Ectodermal cell (in vitro differentiated cells): ENCODE measurements around the gene LHFPL6.

ENCODE experiments used
- H3K27ac ChIP-seq: 2 replicates; pipeline ENCODE4 v1.7.0; 2013; ENCODE audit warnings: mild to moderate bottlenecking, low read depth, low read length; ENCODE audit not compliant: insufficient read depth, poor library complexity, severe bottlenecking
- H3K27me3 ChIP-seq: 2 replicates; pipeline ENCODE4 v1.7.0; 2013; ENCODE audit warnings: mild to moderate bottlenecking, low read length; ENCODE audit not compliant: insufficient read depth, control insufficient read depth, poor library complexity, severe bottlenecking
- H3K36me3 ChIP-seq: one replicate; pipeline ENCODE4 v1.7.0; 2013; ENCODE audit warnings: low read length; ENCODE audit not compliant: control insufficient read depth, insufficient read depth
- H3K4me1 ChIP-seq: one replicate; pipeline ENCODE4 v1.7.0; 2013; ENCODE audit warnings: low read length; ENCODE audit not compliant: control insufficient read depth, insufficient read depth
- H3K4me3 ChIP-seq: 2 replicates; pipeline ENCODE4 v1.7.0; 2013; ENCODE audit warnings: low read depth, low read length, control low read depth; ENCODE audit not compliant: insufficient read depth
- H3K9me3 ChIP-seq: 2 replicates; pipeline ENCODE4 v1.7.0; 2013; ENCODE audit warnings: mild to moderate bottlenecking, low read length, moderate library complexity; ENCODE audit not compliant: control insufficient read depth
- whole genome bisulfite sequencing, 2 experiments: methylation state at CpG; one replicate each; pipeline ENCODE4 v1.1.7; 2013; ENCODE audit warnings: missing lambda C conversion rate in 2 of 2; 5-methylcytosine and 5-hydroxymethylcytosine counted together

The LHFPL6 gene

GRCh38 chr13:39381456-39381855 lies 221.5 kb downstream of the LHFPL6 start:
- WGBS, 2 experiments, result 94 to 99% methylated on average over 2 of the region's 2 CpGs
- Histone ChIP-seq H3K36me3 (no peaks in the 10 kb centered on the region), H3K9me3 (no peaks in the 10 kb centered on the region)

GRCh38 chr13:39379667-39380655 lies 223.0 kb downstream of the LHFPL6 start:
- Histone ChIP-seq H3K27me3 (peaks cover 17% of the 10 kb centered on the region), H3K9me3 (no peaks in the 10 kb centered on the region), H3K4me1 (peaks cover 6% of the 10 kb centered on the region), H3K4me3 (no peak overlapping the region), H3K36me3 (no peaks in the 10 kb centered on the region), H3K27ac (no peak overlapping the region)
- 93 to 98% methylated on average over 4 of the region's 4 CpGs for WGBS, 2 experiments

More at GRCh38 chr13:39381456-39381855, 221.5 kb downstream of the LHFPL6 start:
- Histone ChIP-seq H3K27ac (no peak overlapping the region), H3K27me3 (peaks cover 17% of the 10 kb centered on the region), H3K4me3 (no peak overlapping the region), H3K4me1 (peaks cover 20% of the 10 kb centered on the region)

- Histone ChIP-seq H3K27ac (no peak overlapping the region), H3K4me3 (no peak overlapping the region), H3K9me3 (no peaks in the 10 kb centered on the region), H3K36me3 (no peaks in the 10 kb centered on the region), H3K27me3 (peaks cover 11% of the 10 kb centered on the region), H3K4me1 (no peaks in the 10 kb centered on the region)
- WGBS, 2 experiments, result 89 to 91% methylated on average over 2 of the region's 2 CpGs
Measured at GRCh38 chr13:39379118-39379517, 223.9 kb downstream of the LHFPL6 start.

GRCh38 chr13:39378306-39378705 lies 224.7 kb downstream of the LHFPL6 start:
- Histone ChIP-seq H3K36me3 (no peaks in the 10 kb centered on the region), H3K9me3 (no peaks in the 10 kb centered on the region), H3K27me3 (peaks cover 4% of the 10 kb centered on the region), H3K27ac (no peak overlapping the region), H3K4me3 (no peak overlapping the region), H3K4me1 (no peaks in the 10 kb centered on the region)
- 84 to 97% methylated on average over 2 of the region's 2 CpGs for WGBS, 2 experiments

DNA sequence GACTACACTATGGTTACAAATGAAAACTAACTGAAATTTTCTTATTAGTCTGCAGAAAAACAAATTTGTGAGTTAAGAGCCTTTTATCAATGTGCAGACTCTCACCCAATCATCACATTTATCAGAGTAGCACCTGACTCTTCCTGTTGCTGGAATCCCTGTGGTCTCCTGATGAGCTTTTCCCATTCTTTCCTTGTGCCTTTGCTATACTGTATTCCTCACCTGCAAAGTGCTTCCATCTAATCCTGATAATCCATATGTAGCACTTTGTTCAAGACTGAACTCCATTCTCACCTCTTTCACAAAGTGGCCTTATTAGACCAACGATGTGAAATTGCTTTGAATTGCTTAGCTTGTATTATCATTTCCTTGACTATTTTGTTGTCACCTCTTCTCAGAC lies 225.3 kb downstream of the LHFPL6 start:
- Histone ChIP-seq H3K4me1 (no peaks in the 10 kb centered on the region), H3K36me3 (no peaks in the 10 kb centered on the region), H3K27me3 (no peaks in the 10 kb centered on the region), H3K9me3 (no peaks in the 10 kb centered on the region), H3K4me3 (no peak overlapping the region), H3K27ac (no peak overlapping the region)
- 100% methylated on average over 1 of the region's 1 CpG; no CpG with 5 or more reads in 1 of the 2 experiments for WGBS, 2 experiments

GRCh38 chr13:39376076-39376475 lies 226.9 kb downstream of the LHFPL6 start:
- Histone ChIP-seq H3K9me3 (no peaks in the 10 kb centered on the region), H3K4me1 (no peaks in the 10 kb centered on the region), H3K36me3 (no peaks in the 10 kb centered on the region), H3K27me3 (no peaks in the 10 kb centered on the region), H3K4me3 (no peak overlapping the region), H3K27ac (no peak overlapping the region)

DNA sequence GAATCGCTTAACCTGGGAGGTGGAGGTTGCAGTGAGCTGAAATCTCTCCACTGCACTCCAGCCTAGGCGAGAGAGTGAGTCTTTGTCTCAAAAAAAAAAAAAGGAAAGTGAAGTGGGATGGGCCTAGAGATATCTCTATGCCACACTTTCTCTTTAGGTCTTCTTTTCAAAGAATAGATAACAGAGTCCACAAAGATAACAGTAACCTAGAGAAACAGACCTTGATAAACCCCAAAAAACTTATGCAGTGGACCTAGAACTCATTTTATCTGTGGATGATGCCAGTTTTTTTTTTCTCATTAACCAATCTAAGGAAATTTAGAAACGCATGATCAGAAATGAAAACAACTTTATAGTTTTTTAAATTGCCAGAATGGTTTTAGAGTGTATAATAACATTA lies 227.4 kb downstream of the LHFPL6 start:
- no peaks in the 10 kb centered on the region for H3K9me3 ChIP-seq
- H3K27ac ChIP-seq, result no peak overlapping the region
- H3K4me3 ChIP-seq, result no peak overlapping the region
- no peaks in the 10 kb centered on the region for H3K4me1 ChIP-seq
- no peaks in the 10 kb centered on the region for H3K36me3 ChIP-seq
- no peaks in the 10 kb centered on the region for H3K27me3 ChIP-seq
- WGBS, 2 experiments, result 92 to 96% methylated on average over 2 of the region's 3 CpGs

- H3K9me3 ChIP-seq, result no peaks in the 10 kb centered on the region
- no peaks in the 10 kb centered on the region for H3K36me3 ChIP-seq
- no peak overlapping the region for H3K4me3 ChIP-seq
- H3K4me1 ChIP-seq, result no peaks in the 10 kb centered on the region
- H3K27ac ChIP-seq, result no peak overlapping the region
- 93 to 96% methylated on average over 3 of the region's 3 CpGs for WGBS, 2 experiments
- H3K27me3 ChIP-seq, result no peaks in the 10 kb centered on the region
Measured at GRCh38 chr13:39374741-39375189, 228.2 kb downstream of the LHFPL6 start.

DNA sequence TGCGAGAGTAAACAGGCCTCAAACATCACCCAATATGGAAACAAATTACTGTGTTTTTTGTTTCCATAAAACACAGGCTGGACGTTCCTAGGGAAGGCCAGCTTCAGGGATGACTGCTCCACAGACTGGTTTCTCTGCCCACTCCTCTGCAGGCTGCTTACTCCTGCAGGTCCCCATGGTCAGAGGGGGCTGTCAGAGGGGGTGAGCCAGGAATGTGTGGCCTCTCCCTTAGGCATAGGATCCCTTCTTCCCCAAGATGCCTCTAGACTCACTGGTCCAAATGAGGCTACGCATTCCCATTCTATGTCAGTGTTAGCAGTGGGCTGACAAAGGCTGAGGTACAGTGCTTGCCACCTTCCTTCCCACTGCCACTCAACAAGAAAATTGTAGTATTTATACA lies 229.8 kb downstream of the LHFPL6 start:
- WGBS, 2 experiments, result 84 to 92% methylated on average over 3 of the region's 3 CpGs
- H3K4me1 ChIP-seq, result no peaks in the 10 kb centered on the region
- H3K27me3 ChIP-seq, result no peaks in the 10 kb centered on the region
- no peak overlapping the region for H3K27ac ChIP-seq
- H3K4me3 ChIP-seq, result no peak overlapping the region
- no peaks in the 10 kb centered on the region for H3K9me3 ChIP-seq
- H3K36me3 ChIP-seq, result no peaks in the 10 kb centered on the region

DNA sequence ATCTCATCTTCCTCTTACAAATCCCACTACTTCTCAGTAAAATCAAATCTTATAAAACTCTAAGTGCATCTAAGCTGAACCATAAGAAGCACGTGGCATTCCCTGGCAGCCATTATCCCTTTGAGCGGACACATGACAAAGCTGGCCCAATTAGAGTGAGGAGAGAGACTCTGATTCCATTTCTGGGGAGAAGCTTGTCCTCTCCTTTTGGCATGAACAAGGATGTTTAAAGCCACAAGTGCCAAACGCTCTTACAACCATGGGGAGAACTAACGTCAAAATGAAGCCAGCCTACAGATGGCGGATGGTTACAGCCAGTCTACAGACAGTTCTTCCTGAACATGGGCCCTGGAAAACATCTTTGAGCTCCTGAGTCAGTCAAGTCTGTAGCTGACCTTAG lies 231.3 kb downstream of the LHFPL6 start:
- Histone ChIP-seq H3K4me1 (no peaks in the 10 kb centered on the region), H3K27ac (no peak overlapping the region), H3K9me3 (no peaks in the 10 kb centered on the region), H3K27me3 (no peaks in the 10 kb centered on the region), H3K36me3 (no peaks in the 10 kb centered on the region), H3K4me3 (no peak overlapping the region)
- WGBS, 2 experiments, result 92 to 95% methylated on average over 5 of the region's 5 CpGs
